Vagina (tissue), 2 donors: ENCODE results near the gene CASP4. TPM values are rescaled to one million over a fixed set of nuclear protein-coding genes. Genes with fewer than 3 reads are reported as not detected.
A peak's percentile ranks its signal among the peaks of the same experiment; 100 is the strongest.

Experiments used
- DNase-seq, 2 donors: peaks; one replicate each; pipeline ENCODE4 v3.0.0-alpha.2; 2017; ENCODE audit errors: extremely low spot score in 2 of 2
- H3K27ac ChIP-seq: fragments of 200-600 bp; sonication (generic); one replicate; pipeline ENCODE4 v1.5.1; 2019
- H3K27me3 ChIP-seq: fragments of 200-600 bp; sonication (generic); one replicate; pipeline ENCODE4 v1.5.1; 2019
- H3K36me3 ChIP-seq, 2 donors: fragments of 200-600 bp; sonication (generic); one replicate each; pipeline ENCODE4 v1.5.1; 2017 to 2019
- H3K4me1 ChIP-seq: fragments of 200-600 bp; sonication (generic); one replicate; pipeline ENCODE4 v1.5.1; 2019
- H3K4me3 ChIP-seq, 2 donors: fragments of 200-600 bp; sonication (generic); 1 replicate in 1 of 2; 2 replicates in 1 of 2; pipeline ENCODE4 v1.5.1; 2016 to 2019
- H3K9me3 ChIP-seq: fragments of 200-600 bp; sonication (generic); one replicate; pipeline ENCODE4 v1.5.1; 2019
- POLR2A ChIP-seq, 2 donors: fragments of 450-650 bp; IDR thresholded peaks; one replicate each; pipeline ENCODE4 v1.6.1; 2017; ENCODE audit warnings: antibody characterized with exemption in 2 of 2, mild to moderate bottlenecking in 2 of 2, moderate library complexity in 2 of 2
- POLR2AphosphoS5 ChIP-seq, 2 donors: sonication (generic); formaldehyde crosslinking; IDR thresholded peaks; one replicate each; pipeline ENCODE4 v1.9.0; 2017; ENCODE audit warnings: antibody characterized with exemption in 2 of 2, mild to moderate bottlenecking in 2 of 2, low read depth in 1 of 2; ENCODE audit not compliant: insufficient read depth in 1 of 2
- intact Hi-C: fragments of 100-400 bp; cut with DNase I; formaldehyde crosslinking; loops from one replicate; pipeline ENCODE4 v1.15.1; 2023
- total RNA-seq: library from RNA; depleted of rRNA; stranded (reverse); fragments of >200 nt; gene quantifications from one replicate; pipeline ENCODE4 v1.2.3, GENCODE V29; 2016
- TF ChIP-seq, protein P1 (sequence below), 3 experiments: fragments of 450-650 bp in 2 of 3; fragments of 200-600 bp in 1 of 3; sonication (generic) in 1 of 3; IDR thresholded peaks; one replicate each; pipeline ENCODE4 v1.5.1; 2017 to 2019; ENCODE audit warnings: antibody characterized with exemption in 3 of 3, mild to moderate bottlenecking in 2 of 3, moderate library complexity in 2 of 3

Gene CASP4
- total RNA-seq, 1 donor from 2014 or later, result 70.2 TPM

DNA sequence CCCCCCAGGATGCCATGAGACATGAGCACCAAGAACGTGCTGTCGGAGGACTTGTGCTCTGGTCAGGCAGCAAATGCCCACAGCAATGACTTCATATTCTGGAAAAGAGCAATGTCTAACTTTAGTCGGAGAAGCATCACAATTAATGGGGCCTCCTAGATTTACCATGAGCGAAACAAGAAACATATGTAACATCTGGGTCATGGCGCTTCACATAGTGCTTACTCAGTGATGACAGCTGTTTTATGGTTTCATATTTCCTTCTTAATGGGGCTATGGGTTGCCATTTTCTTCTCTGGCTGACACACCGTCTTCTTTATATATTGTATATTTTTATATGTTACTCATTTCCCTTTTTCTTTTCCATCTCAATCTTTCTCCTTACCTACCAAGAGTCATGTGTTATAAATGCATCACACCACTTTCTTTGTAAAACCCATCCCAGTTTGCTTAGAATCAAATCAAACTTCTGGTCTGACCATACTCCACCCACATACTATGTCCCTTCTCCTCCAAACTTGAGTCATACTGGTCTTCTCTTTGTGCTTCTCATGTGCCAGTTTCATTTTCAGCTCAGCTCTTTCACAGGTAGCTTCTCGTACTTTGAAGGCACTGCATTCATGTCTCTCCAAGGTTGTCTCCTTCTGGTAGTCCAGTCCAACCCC, 60.7 kb downstream of the CASP4 start:
- Histone ChIP-seq H3K9me3 (no peaks in the 10 kb centered on the region), H3K4me3 (no peak overlapping the region), H3K27ac (no peak overlapping the region), H3K27me3 (no peaks in the 10 kb centered on the region), H3K36me3 (no peaks in the 10 kb centered on the region), H3K4me1 (no peaks in the 10 kb centered on the region)
- TF ChIP-seq POLR2A (IDR thresholded peaks at IDR 0.05), result no peak
- intact Hi-C loops, result no loop called here
- no peak for DNase-seq

DNA sequence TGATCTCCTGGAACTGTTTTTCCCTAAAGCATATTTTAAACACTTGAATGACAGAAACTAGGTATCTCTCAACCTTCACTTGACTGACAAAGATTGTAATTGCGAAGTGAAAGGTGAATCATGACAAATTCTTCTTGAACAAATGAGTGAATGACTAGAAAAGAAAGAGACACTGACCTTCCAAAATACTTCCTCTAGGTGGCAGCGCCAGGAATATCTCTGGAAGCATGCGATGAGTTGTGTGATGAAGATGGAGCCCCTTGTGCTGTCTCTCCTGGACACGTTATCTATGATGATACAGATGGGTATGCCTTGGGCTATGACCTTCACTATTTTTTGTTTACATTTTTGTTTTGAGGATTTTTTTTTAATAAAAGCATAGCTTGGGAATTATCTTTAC, 63.1 kb downstream of the CASP4 start:
- TF ChIP-seq, protein P1, sequence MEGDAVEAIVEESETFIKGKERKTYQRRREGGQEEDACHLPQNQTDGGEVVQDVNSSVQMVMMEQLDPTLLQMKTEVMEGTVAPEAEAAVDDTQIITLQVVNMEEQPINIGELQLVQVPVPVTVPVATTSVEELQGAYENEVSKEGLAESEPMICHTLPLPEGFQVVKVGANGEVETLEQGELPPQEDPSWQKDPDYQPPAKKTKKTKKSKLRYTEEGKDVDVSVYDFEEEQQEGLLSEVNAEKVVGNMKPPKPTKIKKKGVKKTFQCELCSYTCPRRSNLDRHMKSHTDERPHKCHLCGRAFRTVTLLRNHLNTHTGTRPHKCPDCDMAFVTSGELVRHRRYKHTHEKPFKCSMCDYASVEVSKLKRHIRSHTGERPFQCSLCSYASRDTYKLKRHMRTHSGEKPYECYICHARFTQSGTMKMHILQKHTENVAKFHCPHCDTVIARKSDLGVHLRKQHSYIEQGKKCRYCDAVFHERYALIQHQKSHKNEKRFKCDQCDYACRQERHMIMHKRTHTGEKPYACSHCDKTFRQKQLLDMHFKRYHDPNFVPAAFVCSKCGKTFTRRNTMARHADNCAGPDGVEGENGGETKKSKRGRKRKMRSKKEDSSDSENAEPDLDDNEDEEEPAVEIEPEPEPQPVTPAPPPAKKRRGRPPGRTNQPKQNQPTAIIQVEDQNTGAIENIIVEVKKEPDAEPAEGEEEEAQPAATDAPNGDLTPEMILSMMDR (IDR thresholded peaks at IDR 0.05), result no peak
- no peak for TF ChIP-seq POLR2AphosphoS5 (IDR thresholded peaks at IDR 0.05; ENCODE audit: insufficient read depth in 1 of 2, low read depth in 1 of 2)
- TF ChIP-seq POLR2A (IDR thresholded peaks at IDR 0.05), result no peak
- intact Hi-C loops, result no loop called here
- Histone ChIP-seq H3K4me3 (no peak overlapping the region), H3K4me1 (no peaks in the 10 kb centered on the region), H3K27me3 (no peaks in the 10 kb centered on the region), H3K36me3 (no peaks in the 10 kb centered on the region), H3K27ac (no peak overlapping the region), H3K9me3 (no peaks in the 10 kb centered on the region)
- no peak for DNase-seq

DNA sequence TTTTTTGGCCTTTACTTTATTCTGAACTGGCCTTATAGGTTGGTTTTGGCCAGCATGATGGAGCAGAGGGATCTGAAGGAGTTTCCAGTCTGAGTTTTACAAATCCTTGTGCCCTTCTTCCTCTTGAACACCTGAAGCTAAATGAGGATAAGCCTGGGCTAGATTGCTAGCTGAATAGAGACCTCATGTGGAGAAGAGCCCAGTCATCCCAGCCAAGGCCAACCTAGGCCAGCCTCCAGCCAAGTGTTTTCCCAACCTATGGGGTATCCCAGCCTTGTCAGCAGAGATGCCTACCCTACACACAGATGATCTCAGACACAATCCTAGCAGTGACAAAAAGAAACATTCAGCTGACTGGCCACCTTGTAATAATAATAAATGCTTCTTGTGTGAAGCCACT, 69.1 kb downstream of the CASP4 start:
- Histone ChIP-seq H3K9me3 (no peaks in the 10 kb centered on the region), H3K36me3 (no peaks in the 10 kb centered on the region), H3K27ac (peak overlapping the region; percentile 78), H3K4me1 (peaks cover 21% of the 10 kb centered on the region), H3K4me3 (no peak overlapping the region), H3K27me3 (no peaks in the 10 kb centered on the region)
- no peak for DNase-seq
- no peak for TF ChIP-seq POLR2A (IDR thresholded peaks at IDR 0.05)
- intact Hi-C loops, result no loop called here

- H3K9me3 ChIP-seq, result no peaks in the 10 kb centered on the region
- H3K27me3 ChIP-seq, result no peaks in the 10 kb centered on the region
- peak overlapping the region; percentile 20 to 36 for H3K4me3 ChIP-seq
- intact Hi-C loops, result no loop called here
- peak overlapping the region; percentile 78 for H3K27ac ChIP-seq
- peak in 1 of 2 donors; percentile 41 for TF ChIP-seq POLR2AphosphoS5 (IDR thresholded peaks at IDR 0.05; ENCODE audit: insufficient read depth in 1 of 2, low read depth in 1 of 2)
- TF ChIP-seq, protein P1 (IDR thresholded peaks at IDR 0.05), result no peak
- peaks cover 22% of the 10 kb centered on the region for H3K4me1 ChIP-seq
- no peaks in the 10 kb centered on the region for H3K36me3 ChIP-seq
- no peak for DNase-seq
Observed at GRCh38 chr11:104898685-104899013, 69.7 kb downstream of the CASP4 start.

GRCh38 chr11:104897891-104898684, 70.3 kb downstream of the CASP4 start, which contains the start of gene CASP12:
Gene CASP12, minus strand, starts transcription at chr11:104898460.
- Histone ChIP-seq H3K27ac (peak within 1 kb of the TSS; percentile 78), H3K36me3 (no peaks in the 10 kb centered on the region), H3K27me3 (no peaks in the 10 kb centered on the region), H3K4me1 (peaks cover 22% of the 10 kb centered on the region), H3K9me3 (no peaks in the 10 kb centered on the region), H3K4me3 (peak within 1 kb of the TSS; percentile 20 to 36)
- no peak for DNase-seq
- intact Hi-C loops, result no loop called here
- peak in 1 of 2 donors; percentile 83 for TF ChIP-seq POLR2AphosphoS5 (IDR thresholded peaks at IDR 0.05; ENCODE audit: insufficient read depth in 1 of 2, low read depth in 1 of 2)
- TF ChIP-seq, protein P1 (IDR thresholded peaks at IDR 0.05), result no peak

DNA sequence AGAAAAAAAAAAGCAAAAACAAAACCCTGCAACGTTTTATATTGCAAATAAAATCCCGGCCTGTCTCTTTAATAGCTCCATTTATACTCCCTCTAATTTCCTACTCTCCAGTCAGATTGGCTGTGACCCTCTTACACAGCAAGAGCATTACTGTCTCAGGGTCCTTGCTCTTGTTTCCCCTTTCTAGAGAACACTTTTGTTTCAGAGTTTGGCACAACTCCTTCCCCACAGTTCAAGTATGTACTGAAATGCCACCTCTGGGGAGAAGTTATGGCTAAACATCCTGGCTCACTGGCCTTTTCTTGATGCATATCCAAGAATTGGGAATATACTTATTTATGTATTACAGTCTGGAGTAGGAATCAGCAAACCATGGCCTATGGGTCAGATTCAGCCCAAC, 72.7 kb downstream of the CASP4 start:
- intact Hi-C loops, result no loop called here
- Histone ChIP-seq H3K27ac (peak overlapping the region; percentile 20), H3K27me3 (no peaks in the 10 kb centered on the region), H3K4me1 (peaks cover 22% of the 10 kb centered on the region), H3K4me3 (no peak overlapping the region), H3K9me3 (no peaks in the 10 kb centered on the region), H3K36me3 (no peaks in the 10 kb centered on the region)
- DNase-seq, result no peak
- TF ChIP-seq POLR2AphosphoS5 (IDR thresholded peaks at IDR 0.05; ENCODE audit: insufficient read depth in 1 of 2, low read depth in 1 of 2) (no peak), POLR2A (IDR thresholded peaks at IDR 0.05) (no peak)
- TF ChIP-seq, protein P1 (IDR thresholded peaks at IDR 0.05), result no peak
